ENCODE measurements around the gene PARD3.
A peak's percentile ranks its signal among the peaks of the same experiment; 100 is the strongest.

The PARD3 gene

DNA sequence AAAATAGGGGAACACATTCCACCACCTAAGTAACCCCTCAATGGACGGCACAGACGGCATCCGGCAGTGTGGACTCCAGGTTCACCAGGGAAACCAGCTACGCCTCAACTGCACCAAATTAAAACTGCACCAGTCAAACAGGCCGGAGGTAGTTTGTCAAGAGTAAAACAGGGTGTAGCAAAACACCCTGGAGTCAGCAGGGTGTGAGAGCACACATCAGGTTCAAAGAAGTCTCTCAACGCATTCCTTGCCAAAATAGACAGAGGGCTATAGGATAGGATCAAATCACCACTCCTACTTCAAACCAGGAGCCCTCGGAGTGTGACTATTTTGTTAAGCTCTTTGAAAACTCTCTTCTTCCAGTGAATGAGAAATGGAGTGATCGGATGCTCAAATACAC, 135.9 kb downstream of the PARD3 start:
- DNase-seq = no peak

DNA sequence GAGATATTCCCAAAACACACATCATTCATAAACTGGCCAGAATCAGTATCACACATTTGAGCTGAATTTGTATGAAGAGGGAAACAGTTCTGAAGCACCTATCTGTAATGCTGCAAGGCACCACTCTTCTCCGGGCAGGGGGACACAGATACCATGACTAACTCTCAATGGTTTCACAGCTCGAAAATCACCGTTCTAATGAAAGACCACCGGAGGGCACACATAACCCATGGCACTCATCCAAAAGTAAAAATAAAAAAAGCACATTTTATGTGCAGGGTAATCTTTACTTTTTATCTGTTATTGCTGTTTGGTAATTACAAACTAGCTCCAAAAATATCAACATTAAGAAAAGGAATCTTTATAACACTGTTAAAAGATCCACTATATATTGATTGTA, 137.5 kb downstream of the PARD3 start:
- DNase-seq = no peak

DNA sequence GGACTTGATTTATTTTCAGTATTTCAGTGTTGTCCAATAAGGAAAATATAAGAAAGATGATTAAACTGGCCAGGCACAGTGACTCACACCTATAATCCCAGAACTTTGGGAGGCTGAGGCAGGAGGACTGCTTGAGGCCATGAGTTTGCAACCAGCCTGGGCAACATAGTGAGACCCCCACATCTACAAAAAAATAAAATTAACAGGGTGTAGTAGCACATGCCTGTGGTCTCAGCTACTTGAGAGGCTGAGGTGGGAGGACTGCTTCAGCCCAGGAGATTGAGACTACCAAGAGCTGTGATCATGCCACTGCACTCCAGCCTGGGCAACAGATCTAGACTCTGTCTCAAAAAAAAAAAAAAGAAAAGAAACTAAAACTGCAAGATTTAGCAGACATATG, 138.0 kb downstream of the PARD3 start:
- no peak for DNase-seq

DNA sequence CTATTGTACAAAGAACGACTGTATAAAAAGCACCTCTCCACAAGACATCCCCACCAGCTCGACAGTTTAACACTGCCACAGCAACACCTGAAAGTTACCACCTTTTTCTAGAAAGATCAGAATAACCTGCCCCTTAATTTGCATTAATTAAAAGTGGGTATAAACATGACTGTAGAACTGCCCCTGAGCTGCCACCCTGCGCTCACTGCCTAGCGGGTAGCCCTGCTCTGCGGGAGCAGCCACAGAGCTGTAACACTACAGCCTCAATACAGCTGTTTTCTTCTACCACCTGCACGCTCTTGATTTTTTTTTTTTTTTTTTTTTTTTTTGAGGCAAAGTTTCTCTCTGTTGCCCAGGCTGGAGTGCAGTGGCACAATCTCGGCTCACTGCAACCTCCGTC, 140.9 kb downstream of the PARD3 start:
- DNase-seq = no peak

DNA sequence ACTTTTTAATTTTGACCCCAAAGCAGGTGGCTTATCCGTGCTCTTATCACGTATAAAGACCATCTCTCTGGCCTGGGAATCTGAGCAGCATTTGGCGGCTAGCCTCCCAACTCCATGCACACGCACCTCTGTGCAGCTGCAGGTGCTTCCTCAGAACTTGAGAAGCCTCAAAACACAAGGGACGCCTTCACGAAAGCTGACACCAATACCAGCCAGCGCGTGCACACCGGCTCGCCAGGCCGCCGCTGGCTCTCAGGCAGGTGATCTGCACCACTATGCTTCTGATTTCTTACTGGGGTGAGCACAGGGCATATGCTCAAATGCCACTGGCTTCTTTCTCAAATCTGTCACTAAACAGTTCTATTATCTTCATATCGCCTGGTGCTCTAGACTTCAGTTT, 145.0 kb downstream of the PARD3 start:
- no peak for DNase-seq

DNA sequence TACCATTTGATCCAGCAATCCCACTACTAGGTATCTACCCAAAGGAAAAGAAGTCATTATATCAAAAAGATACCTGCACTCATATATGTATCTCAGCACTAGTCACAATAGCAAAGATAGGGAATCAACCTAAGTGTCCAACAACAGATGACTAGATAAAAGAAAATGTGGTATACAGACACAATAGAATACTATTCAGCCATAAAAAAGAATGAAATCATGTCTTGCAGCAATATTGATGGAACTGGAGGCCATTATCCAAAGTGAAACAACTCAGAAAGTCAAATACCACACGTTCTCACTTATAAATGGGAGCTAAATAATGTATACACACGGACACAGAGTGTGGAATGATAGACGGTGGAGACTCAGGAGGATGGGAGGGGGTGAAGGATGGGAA, 146.0 kb downstream of the PARD3 start:
- no peak for DNase-seq

DNA sequence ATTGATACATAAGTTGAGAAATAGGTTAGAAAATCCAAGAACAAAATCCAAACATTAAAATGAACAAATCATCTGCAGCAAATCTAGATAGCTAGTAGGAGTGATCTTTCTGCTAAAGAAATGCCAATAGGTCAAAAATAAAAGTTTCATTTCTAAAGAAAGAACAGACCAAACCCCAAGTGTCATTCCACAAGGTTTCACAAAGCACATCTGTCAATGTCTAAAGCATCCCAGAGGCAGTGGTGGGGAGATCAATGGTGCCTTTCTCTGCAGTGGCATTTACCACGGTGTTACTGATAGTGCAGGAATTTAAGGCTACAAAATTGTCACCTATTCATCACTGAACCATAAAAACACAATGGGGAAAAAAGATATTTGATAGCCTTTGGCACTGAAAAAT, 147.9 kb downstream of the PARD3 start:
- no peak for DNase-seq

DNA sequence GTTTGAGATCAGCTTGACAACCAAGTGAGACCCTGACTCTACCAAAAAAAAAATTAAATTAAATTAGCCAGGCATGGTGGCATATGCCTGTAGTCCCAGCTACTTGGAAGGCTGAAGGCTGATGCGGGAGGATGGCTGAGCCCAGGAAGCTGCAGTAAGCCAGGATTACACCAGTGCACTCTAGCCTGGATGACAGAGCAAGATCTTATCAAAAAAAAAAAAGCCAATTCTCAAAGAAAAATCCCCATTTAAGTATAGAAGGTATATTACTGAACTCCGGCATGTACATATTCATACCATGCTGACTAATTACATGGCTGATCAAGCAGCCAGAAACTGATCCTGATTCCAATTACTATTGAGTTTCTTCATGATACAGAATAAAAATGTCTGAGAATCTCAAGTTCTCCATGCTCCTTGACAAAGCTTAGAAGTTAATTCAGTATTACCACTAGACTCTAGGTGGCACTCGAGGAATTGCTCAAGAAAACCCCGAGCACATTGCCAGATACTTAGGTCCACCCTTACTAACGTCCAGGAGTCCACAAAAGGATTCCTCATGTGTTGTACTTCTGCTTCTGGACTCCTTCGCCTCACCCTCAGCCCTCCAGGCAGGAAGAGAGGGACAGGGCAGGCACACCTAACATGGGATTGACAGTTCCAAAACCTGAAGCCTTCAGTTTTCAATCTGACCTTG, 148.9 kb downstream of the PARD3 start:
- DNase-seq = peak; percentile 42 to 62 (median 55)

DNA sequence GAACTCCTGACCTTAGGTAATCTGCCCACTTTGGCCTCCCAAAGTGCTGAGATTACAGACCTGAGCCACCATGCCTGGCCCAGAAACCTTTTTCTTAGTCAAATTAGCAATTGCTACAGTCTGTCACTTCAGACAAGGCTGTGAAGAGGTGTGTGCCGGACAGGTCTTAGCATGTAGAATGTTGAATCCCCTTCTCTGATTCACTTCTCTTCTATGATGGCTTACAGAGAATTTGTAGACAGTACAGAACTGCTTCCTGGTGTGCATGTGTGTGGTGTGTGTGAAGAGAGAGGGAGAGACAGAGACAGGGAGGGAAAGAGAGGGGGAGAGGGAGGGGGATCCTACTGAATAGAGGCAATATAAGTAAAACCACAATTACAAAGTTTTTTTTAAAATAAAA, 150.4 kb downstream of the PARD3 start:
- no peak for DNase-seq

DNA sequence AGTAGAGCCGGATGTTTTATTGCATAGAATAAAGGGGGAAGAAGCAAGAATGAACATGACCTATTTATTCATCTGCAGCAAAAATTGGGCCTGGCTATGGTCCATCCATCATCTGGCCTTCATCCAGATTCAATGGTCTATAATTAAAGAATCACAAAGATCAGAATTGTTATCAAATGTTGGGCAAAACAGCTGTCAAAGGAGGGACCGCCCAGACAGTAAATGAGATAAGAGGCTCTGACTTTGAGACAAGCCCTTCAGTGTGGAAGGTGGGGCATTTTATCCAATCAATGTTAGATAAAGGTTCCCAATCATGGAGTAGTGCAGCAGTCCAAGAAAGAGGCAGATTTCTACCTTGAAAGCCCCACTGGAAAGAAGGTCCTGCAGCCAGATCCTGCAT, 153.5 kb downstream of the PARD3 start:
- DNase-seq = no peak

DNA sequence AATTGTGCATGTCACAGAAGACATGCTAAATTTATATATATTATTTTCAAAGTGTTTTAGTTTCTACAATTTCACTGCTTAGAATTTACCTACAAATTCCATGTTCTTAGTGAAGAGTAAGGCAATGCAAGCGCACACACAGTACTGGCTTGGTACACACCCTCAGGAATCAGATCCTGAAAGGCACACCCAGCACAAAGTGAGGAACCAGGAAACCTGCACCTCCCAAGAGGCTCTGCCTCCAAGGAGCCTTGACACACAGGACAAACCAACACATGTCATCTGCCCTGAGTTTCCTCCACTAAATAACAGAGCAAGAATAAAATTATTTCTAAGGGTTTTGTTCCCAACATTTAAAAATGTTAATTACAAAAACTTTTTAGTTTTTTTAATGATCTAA, 156.2 kb downstream of the PARD3 start:
- DNase-seq = no peak

DNA sequence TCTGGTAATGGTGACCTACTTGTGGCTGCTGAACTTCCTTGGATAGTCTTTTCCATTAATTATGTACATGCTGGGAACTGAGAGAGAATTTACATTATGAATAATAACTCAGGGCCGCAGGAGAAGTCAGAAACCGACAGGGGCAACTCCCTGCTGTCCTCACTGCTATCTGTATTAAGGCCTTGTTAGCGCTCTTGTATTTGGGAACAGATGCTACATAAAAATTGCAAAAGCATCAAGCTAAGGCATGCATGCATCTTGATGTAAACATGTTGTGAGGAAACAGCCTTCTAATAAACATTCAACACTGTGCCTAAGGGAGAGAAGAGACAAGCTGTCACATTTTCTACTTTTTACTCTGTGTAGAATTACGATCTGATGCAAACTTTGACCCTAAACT, 158.4 kb downstream of the PARD3 start:
- DNase-seq = no peak

DNA sequence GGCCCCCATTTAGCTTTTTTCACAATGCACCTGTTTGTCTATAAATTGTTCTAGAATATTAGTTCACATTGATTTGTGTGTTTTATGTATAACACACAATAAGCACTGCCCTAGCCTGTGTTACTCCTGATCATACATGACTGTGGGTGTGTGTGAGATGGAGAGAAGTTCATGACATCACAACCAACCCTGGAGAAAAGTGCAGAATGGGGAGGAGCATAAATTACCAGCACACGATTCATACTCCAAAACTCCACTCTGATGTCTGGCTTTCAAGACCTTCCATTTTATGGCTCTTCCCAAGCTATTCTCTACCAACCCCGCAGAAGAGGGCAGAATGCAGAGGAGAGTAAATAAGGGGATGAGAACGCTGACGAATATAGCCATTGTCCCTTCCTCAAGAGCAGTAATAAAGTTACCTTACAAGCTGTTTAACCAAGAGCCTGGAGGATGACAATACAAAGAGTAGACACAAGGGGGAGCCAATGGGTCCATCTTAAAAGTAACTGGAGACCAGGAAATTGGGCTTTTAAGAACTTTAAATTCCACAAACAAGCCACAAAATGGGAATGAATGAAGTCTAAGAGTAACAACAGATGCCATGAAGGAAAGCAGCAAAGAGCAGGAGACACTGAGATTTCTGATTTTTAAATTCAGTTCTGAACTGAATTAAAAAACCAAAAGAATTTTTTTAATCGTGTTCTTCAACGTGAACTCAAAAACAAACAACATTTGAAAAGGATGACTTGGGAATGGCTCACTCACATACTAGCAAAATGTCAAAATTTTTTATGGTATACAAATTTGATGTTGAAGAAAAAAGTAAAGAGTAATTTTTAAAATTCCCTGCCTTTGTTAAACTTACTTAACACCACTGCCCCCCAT, 159.6 kb downstream of the PARD3 start:
- DNase-seq = peak; percentile 63 to 74 (median 68)

DNA sequence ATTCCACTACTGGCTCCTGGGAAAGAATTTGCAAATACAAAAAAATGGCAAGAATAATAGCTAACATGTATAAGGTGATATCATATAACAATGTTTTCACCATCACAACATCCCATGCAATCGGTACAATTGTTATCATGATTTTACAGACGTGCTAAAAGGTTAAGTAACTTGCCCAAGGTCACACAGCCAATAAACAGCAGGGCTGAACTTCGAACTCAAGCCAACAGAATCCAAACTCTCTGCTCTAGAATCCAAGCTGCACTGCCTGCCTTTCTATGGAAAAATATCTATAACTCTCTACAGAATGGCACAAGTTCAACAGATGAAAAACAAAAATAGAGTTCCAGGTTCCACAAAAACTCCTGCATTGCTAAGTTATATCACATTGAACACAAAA, 160.9 kb downstream of the PARD3 start:
- DNase-seq = no peak

DNA sequence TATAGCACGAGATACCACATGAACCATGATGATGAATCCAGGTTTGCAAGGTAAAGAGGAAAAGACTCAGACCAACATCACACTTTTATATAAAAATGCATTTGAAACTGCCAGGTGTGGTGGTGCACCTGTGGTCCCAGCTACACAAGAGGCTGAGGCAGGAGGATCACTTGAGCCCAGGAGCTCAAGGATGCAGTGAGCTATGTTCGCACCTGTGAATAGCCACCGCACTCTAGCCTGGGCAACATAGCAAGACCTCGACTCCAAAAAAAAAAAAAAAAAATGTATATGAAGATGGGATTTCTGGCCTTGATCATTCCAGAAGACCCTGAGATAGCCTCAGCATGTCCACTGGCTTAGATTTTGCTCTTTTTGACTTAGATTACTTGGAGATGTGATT, 161.6 kb downstream of the PARD3 start:
- DNase-seq = no peak

DNA sequence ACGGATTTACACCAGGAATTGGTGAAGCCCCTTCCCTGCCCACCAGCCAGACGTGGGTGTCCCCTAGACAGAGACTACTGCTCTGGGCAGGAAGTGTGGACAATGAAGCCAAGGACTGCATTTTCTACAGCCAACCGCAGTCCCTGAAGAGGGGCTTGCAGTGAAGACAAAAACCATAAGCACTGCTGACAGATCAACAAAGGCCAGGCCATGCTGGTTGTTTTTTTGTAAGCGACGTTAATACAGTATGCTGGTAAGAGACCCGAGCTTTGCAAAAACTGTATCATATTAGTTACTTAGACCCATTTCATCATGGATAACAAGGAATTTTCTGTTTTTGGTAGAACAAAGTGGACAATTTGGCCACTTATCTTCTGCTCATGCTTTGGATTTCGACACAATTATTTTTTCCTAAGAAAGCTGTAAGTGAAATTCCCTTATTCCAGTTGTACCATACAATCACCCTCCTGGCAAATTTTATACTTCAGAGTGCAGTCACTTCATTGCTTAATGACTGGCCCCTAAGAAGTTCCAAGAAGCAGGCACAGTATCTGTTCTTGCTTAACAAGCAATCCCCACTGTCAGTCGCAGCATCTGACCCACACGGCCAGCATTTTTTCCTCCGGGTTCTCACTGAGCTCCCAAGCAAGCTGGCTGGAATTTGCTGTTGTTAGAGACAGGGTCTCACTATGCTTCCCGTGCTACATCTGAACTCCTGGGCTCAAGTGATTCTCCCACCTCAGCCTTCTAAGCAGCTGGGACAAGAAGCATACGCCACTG, 163.5 kb downstream of the PARD3 start:
- DNase-seq = no peak

DNA sequence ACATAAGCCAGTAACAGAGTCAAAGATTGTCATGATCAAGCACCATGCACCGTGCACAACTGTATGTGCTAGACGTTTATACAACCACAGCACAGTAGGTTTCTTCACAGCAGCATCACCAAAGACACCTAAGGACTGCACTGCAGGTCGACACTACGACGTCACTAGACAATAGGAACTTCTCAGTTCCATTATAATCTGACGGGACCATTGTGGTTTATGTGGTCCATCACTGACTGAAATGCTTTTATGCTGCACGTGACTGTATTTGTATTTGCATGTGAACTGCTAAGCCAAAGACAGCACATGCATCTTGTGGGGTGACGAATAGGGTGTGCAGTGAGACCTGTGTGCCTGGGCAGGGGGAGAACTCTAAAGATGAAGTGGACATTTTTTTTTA, 164.9 kb downstream of the PARD3 start:
- DNase-seq = no peak

DNA sequence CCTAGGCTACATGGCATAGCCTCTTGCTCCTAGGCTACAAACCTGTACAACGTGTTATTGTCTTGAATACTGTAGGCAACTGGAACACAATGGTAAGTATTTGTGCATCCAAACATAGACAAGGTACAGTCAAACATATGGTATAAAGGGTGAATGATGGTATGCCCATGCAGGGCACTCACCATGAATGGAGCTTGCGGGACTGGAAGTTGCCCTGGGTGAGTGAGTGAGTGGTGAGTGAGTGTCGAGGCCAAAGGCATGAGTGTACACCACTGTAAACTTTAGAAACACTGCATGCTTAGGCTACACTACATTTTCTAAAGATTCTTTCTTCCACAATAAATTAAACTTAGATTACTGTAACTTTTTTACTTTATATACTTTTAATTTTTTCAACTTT, 165.7 kb downstream of the PARD3 start:
- DNase-seq = no peak

DNA sequence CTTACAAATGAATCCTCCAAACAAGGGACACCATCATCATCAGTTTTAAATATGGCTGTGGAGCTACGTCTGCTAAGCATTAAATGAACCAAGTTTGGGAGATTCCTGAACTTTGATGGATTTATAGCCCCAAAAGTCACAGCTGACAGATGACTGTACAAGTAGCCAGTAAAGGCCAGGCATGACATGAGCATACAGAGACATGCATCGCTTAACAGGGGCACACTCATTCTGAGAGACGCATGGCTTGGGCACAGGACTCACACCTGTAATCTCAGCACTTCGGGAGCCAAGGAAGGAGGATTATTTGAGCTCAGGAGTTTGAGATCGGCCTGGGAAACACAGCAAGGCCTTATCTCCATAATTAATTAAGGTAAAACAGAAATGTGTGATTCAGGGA, 166.2 kb downstream of the PARD3 start:
- DNase-seq = no peak

DNA sequence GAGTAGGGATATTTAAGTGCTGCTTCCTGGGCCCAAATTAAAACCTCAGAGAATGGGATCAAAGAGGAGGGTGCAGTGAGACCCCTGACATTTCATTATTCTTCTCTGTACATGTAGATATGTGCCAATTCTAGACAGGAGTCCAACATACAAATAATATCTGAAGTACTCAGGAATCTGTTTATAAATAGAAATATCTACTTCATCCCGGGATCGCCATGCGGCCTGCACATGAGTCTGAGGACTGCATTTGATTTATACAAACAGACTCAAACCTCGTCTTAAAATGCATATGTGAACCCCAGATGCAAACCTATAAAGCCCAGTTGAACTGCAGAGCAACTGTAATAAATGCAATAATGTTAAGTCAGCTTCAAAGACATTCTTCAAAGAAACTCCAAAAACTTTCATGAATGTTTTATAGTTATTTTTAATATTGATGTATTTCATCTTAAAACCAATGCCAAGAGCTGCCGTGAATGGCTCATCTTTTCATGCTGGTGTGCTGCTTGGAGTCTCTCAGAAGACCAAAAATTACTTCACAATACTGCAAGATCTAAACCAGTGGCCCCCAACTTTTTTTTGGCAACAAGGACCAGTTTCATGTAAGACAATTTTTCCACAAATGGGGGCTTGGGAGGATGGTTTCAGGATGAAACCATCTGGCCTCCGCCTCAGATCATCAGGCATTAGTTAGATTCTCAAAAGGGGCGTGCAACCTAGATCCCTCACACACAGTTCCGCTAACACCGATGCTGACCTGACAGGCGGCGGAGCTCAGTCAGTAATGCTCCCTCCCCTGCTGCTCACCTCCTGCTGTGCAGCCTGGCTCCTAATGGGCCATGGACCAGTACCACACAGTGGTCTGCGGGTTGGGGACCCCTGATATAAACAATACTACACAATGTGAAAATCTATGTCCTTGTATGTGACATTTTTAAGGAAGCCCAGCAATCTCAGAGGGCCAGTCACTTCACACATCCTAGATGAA, 166.9 kb downstream of the PARD3 start:
- no peak for DNase-seq

DNA sequence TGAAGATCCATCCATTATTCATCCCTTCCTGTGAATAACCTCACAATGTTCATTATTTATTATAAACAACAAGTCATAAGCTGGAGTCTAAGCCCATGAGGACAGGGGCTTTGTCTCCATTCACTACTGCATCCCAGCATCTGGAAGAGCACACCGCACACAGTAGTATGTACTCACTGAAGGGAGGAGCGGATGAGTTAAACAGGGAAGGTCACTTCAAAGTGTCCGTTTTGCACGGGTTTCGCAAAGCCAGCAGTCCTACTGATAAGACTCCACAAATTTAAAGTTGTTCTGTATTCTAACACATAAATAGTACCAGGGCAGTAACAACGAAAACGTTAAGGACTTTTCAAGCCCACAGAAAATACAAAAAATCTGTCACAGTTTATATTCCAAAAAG, 167.9 kb downstream of the PARD3 start:
- DNase-seq = no peak

DNA sequence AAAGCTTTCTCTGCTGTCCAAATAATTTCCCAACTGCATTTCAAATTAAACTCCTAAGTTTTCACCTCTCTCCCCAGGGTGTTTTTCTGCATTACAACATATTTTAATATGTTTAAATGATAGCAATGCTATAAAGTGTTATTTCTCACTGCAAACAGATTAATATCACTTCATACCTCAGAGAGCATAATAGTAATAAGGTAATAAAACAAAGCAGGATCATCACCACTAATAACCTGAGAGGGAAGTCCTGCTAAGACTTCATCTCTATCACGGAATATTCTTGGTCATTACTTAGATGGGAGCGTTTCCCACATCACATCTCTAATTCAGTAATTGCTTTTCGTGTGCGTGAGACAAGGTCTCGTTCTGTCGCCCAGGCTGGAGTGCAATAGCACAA, 168.8 kb downstream of the PARD3 start:
- DNase-seq = no peak

Measured in suppressor macrophage treated with lipopolysaccharide for 1 hour (primary cell).